UCSD-AML1 (cell line): ENCODE measurements around the gene IL20RA.
"Not testable (repeated sequence)": the region's sequence is repeated elsewhere in the genome, so short reads cannot be mapped to it uniquely, and the experiment has no call there.

Source experiments
- DNase-seq: peaks from one replicate; lab custom pipeline; 2025; ENCODE audit not compliant: unreplicated experiment; lab: John Stamatoyannopoulos, UW

Gene IL20RA, protein sequence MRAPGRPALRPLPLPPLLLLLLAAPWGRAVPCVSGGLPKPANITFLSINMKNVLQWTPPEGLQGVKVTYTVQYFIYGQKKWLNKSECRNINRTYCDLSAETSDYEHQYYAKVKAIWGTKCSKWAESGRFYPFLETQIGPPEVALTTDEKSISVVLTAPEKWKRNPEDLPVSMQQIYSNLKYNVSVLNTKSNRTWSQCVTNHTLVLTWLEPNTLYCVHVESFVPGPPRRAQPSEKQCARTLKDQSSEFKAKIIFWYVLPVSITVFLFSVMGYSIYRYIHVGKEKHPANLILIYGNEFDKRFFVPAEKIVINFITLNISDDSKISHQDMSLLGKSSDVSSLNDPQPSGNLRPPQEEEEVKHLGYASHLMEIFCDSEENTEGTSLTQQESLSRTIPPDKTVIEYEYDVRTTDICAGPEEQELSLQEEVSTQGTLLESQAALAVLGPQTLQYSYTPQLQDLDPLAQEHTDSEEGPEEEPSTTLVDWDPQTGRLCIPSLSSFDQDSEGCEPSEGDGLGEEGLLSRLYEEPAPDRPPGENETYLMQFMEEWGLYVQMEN

DNA sequence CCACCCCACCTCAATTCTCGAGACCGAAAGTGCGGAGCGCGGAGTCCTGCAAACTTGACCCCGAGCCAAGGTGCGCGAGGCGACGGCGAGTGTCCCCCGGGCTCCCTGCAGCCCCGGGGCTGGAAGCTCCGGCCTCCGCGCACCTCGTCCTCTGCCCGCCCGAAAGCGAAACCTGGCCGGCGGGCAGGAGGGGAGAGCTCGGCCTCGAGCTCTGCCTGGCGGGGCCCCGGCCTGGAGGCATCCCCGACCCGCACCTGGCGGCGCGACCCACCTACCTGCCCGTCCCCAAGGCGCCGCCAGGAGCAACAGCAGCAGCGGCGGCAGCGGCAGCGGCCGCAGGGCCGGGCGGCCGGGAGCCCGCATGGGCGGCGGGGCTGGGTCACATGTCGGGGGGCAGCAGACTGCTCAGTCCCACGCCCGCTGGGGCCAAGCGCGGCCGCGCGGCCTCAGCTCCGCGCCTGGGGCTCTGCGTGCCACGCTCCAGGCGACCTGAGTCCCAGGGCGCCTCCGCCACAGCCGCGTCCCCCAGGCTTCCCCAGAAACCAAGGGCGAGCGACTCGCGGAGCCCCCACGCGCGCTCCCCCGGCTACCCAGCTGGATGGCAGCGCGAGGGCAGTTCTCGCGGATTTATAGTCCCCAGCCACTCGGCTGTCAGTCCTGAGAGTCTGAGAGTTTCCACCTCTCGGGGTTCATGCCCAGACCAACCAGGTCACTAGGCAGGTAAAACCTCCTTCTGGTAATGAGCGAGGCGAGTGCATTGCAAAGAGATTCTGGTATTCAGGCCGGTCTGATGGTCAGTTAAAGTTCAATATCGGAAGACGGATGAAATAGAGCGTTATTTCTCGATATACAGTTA, at the start of gene IL20RA:
IL20RA (minus strand) TSS at position 600 of the 856 bp plus-strand sequence; CDS start at position 363, 237 bp downstream.
- DNase-seq = no peak

DNA sequence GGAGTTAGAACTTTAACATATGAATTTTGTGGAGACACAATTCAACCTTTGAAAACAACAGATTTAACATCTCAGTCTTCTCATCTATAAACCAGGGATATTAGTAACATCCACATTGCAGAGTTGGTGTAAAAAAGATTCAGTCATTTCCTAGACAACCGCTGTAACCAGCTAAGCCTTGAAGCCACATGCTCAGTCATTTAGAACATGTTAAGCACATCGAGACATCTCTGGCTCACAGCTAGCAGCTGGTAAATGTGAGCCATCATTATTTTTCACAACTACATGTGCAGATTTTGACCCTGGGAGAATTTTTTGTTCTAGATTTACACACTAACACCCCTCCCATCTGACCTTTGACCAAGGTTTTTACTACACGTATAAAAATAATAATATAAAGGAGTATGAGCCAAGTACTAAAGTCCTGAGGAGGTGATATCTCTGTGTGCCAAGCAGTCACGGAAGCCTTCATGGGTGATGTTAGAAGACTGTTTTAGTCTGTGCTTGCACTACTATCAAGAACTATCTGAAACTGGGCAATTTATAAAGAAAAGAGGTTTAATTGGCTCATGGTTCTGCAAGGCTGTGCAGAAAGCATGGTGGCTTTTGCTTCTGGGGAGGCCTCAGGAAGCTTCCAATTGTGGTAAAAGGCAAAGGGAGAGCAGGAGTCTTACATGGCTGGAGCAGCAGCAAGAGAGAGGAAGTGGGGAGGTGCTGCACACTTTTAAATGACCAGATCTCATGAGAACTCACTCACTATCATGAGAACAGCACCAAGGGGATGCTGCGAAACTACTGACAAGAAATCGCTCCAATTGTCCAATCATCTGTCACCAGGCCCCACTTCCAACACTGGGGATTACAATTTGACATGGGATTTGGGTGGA, 48.7 kb upstream of the IL20RA start:
- no peak for DNase-seq

DNA sequence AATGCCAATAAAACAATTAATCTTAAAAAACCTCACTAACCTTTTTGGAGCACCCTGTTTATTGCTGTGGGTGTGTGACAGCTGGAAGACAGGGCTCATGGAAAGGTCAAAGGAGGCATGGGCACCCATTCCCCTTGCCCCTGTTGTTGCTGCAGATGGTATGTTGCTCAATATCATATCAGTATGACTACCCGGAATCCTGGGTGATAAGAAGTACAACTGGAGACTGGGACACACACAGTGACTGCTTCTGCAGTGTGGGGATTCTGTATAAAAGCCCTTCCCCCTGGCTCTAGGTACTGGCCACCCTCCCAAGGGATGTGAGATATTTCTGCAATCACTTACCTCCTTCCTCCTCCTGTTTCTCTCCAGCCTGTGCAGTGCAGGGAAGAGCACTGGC, 47.3 kb upstream of the IL20RA start:
- DNase-seq = no peak

DNA sequence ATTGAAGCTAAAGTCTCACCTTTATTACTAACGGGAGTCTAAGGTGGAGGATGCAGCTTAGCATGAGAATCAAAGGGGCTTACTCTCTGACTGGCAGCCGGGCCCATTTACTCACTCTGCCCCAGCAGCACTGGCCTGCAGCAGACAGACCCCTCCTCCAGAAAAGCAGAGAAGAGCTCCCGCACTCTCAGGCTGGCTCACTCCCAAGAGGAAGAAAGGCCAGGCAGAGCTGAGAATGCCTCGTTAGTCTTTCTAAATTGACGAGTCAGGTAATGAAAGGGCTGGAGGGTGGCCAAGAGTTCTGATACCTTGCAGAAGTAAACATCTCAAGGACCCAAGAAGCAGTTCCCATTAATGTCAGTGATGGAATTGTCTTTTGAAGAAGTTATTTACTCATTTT, 44.5 kb upstream of the IL20RA start:
- DNase-seq = no peak

DNA sequence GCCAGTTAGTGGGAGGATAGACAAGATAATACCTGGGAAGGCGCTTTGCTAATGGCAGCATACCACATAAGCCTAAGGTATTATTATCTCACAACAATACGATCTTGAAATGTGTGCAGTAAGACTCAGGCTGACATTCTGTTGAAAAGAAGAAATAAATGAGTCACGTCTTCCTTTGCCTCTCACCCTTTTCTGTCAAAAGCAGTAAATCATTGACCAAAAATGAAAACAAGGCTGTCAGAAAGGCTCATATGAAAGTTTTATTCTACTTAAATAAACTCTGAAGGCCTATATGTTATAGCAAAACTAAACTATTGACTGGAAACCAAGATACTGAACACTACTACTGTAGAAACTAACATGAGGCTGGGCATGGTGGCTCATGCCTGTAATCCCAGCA, 43.1 kb upstream of the IL20RA start:
- no peak for DNase-seq

DNA sequence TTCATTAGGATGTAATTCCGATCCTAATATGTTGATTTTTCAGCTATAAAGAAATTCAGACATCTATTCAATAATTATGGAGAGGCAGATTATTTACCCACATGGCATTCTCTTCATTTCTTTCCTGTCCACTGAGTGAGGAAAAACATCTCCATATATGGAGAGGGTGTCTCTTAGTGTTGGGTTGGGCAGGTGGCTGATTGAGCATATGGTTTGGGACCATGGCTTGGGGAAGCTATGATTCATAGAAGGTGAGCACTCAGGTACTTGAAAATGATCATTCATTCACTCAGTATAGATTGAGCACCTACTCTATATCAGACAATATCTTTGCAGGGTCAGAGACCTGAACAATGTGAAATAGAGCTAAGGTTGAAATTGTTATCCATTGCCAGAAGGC, 41.3 kb upstream of the IL20RA start:
- no peak for DNase-seq

DNA sequence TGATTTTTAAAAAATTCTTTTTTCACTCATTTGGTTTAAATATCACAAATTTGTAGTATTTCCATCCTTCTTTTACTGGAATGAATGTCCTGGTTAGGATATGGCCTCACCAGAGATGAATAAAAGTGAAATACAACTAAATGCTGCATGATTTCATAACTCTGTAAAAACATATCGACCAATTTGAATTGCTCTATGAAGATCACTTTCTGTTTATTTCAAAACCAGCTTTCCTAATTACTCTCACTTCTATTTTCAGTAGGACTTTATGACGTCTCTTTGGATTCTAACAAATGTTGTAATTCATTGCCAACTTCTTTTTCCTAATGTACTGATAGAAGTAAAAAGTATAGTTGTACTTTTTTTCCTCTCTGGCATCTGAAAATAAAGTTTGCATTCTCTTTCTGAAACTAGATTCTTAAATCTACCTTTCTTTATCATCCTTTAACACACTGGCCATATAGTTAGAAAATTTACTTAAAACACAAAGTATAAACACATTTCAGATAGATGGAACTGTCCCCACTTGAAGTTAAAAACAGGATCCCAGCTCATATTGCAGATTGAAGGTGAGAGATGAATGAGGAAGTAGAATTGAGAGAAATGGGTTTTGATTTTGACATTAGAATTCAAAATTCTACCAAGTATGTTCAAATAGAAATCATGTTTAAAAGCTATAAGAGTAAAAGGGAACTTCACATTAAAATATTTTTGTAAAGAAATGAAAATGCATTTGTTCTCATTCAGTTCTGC, 40.3 kb upstream of the IL20RA start:
- DNase-seq = no peak

DNA sequence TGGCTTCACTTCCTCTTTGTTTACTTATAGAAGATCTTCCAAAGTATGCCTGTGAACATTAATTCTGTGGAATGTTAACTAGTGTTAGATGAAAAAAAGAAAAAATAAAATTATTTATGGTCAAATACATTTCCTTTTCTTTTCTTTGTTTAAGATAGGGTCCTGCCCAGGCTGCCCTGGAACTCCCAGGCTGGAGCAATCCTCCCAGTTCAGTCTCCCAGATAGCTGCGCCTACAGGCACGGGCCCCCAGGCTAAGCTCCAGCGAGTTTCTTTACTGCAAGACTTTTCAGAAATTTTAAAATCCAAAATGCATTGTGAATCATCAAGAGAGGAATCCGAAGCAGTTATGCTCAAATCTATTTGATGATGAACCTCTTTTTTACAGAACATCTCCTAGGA, 39.3 kb upstream of the IL20RA start:
- DNase-seq = no peak

DNA sequence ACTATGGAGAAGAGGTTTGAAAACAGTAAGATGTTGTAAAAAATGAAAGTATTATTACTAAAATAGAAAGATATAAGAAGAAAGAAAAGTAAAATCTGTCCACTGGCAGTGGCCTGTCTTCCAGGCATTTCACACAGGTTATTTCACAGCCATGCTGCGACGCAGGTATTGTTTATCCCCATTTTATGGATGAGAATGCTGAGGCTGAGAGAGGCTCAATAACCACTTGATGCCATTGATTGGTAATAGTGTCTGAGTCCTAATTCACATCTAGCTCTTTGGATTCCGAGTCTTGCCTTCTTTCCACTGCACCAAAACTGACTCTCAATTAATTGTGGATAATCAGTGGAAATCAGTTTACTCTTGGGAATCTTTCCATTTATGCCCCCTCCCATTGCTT, 37.2 kb upstream of the IL20RA start:
- DNase-seq = no peak

DNA sequence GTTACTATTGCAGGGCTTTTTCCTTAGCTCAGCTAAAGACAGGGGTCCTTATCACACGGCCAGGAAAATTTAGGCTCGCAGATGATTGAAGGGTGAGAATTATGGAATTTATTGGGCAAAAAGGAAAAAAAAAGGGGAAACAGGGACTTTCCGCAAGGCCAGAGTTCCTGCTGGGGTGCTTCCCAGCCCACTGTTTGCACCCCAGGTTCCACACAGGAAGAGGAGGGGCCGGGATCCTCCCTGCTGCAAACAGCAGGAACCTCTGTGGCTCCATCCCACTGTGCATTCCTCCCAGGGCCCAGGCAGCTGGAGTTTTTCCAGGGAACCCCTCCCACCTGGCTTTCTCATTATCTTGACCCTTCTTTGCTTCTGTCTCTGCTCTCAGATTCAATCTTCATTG, 35.9 kb upstream of the IL20RA start:
- DNase-seq = no peak

DNA sequence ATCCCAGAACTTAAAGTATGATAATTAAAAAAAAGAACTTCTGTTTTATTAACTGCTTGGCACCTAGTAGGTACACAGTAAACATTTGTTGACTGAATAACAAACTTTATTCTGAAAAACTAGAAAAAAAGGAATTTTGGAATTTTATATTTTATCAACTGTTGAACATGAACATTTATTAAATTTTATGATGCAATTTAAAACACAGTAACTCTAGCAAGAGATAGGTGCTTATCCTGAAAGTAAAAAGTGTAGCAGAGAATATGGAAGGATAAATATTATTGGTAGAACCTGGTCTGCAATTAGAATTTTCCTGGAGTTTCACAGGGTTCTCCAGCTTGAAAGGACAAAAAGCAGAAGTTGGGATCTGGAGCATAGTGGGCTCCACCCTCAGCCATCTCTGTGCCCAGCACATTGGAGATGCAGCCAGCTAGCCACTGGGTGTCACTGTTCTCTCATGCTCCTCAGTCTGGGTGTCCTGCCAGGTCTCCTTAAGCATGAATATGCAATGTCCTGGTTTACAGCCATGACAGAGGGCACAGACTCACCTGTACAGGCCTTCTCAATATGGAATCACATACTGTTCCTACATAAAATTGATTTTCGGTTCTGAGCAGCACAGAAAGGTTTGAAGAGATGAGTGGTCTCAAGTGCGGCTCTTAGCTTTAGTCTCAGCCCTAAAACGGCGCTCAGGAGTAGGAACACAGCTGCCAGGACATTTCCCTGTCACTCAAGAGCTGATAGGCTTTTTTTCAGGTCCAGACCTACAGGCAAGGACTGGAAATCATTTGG, 31.7 kb upstream of the IL20RA start:
- peak; percentile 69 for DNase-seq

DNA sequence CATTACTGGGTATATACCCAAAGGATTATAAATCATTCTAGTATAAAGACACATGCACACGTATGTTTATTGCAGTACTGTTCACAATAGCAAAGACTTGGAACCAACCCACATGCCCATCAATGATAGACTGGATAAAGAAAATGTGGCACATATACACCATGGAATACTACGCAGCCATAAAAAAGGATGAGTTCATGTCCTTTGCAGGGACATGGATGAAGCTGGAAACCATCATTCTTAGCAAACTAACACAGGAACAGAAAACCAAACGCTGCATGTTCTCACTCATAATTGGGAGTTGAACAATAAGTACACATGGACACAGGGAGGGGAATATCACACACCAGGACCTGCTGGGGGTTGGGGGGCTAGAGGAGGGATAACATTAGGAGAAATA, 31.0 kb upstream of the IL20RA start:
- DNase-seq = not testable (repeated sequence)

DNA sequence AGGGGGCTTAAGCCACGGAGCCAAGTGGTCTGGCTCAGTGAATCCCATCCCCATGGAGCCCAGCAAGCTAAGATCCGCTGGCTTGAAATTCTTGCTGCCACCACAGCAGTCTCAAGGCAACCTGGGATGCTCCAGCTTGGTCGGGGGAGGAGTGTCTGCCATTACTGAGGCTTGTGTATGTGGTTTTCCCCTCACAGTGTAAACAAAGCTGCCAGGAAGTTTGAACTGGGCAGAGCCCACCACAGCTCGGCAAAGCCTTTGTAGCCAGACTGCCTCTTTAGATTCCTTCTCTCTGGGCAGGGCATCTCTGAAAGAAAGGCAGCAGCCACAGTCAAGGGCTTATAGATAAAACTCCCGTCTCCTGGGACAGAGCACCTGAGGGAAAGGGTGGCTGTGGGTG, 25.5 kb upstream of the IL20RA start:
- DNase-seq = no peak

DNA sequence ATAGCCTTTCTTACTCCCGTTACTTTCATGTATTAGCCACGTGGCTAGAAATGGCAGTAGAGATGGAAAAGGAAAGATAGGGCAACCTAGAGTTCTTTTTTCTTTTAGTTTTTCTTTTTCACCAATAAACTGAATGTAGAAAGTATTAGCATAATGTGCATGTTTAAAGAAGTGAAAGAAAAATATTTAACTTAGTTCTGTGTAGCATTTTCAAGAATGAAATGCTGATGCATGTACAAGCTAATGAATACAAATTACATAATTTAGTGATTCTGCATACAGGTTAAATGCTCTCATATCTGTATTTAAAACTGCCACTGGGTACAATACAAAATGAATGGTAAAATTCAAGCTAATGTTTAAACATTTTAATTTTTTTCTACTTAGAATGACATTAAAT, 22.6 kb upstream of the IL20RA start:
- DNase-seq = no peak

DNA sequence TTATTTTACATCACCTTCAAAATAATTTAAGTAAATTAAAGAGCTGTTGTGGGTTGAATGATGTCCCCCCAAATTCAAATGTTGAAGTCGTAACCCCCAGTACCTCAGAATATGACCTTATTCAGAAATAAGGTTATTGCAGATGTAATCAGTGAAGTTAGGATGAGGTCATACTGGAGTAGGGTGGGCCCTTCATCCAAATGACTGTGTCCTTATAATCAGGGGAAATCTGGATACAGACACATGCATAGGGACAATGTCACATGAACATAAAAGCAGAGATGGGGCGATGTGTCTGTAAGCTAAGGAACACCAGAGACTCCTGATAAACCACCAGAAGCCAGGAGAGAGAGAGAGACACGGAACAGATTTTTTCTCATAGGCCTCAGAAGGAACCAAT, 13.3 kb upstream of the IL20RA start:
- no peak for DNase-seq

DNA sequence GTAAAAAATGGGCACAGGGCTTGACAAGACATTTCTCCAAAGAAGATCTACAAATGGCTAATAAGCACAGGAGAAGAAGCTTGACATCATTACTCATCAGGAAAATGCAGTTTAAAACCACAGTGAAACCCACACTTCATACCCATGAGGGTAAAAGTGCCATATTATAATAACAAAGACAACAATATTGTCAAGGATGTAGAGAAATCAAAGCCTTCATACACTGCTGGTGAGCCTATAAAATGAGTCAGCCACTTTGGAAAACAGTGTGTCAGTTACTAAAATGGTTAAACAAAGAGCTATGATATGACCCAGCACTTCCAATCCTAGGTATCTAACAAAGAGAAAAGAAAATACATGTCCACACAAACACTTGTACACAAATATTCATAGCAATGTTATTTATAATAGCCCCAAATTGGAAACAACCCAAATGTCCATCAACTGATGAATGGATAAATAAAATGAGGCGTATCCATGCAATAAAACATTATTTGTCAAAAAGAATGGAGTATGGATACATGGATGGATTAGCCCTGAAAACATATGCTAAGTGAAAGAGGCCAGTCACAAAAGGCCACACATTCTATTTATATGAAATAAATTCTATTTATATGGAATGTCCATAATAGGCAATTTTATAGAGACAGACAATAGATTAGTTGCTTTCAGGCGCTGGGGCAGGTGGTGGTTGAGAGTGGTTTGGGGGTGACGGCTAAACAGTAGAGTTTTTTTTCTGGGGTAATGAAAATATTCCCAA, 11.5 kb upstream of the IL20RA start:
- no peak for DNase-seq

DNA sequence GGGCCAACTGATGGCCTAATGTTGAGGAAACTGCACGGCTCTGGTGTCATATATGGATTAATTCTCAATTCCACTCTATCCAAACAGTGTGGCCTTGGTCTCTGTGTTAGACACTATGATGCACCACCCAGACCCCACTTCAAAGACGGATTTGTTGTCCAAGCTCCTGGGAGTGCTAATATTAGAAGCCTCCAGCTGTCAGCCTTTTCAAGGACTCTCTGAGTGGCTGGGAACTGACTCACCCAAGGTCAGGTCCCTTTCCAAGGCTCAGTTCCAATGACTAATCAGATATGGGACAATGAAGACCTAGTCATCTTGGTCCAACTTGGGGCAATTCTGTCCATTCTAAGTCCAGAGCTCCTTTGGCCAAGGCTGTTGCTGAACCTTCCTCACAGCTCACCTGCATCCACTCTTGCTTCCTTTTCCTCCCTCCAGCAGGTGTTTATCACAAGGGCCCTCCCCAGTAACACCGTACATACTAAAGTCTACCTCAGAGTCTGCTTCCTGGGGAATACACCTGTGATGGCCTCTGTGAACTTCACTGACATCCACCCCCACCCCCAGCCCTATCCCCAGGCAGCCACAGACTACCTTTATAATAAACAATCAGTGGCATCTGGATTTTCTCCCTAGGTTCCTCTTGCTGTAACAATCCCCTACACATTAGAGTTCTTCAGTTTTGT, 7.2 kb upstream of the IL20RA start:
- no peak for DNase-seq

DNA sequence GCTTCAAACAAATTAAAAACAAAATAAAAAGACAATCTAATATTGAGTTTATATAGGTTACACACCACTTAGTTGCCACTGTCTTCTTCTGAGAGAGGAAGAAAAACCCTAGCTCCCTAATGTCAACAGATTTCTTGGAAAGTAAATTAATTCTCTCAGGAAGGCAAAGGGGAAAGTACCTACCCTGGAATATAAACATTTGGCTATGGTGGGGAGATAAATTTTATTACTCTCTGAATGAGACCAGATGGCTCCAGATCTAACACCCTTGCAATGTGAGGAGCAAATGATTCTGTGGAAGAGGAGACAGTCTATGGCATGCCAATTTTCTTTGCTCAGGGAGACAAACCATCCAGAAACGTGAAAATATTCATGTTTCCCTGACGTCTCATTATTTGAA, 4.3 kb upstream of the IL20RA start:
- no peak for DNase-seq
